Measurements from ENCODE around the gene OMA1. TPM values are rescaled to one million over a fixed set of nuclear protein-coding genes. Genes with fewer than 3 reads are reported as not detected.
A peak's percentile ranks its signal among the peaks of the same experiment; 100 is the strongest.

OMA1 gene
- polyA plus RNA-seq, 2 of the 4 experiments (the other 2 are of a cell fraction): 11.7 to 18.0 TPM

GRCh38 chr1:58546520-58547308 lies at the start of gene OMA1 (continued):
- TF ChIP-seq KDM1A (IDR thresholded peaks at IDR 0.05; ENCODE audit: low read depth) (no peak), NFE2L2 (conservative IDR thresholded peaks at IDR 0.05; ENCODE audit: low read length) (no peak), TFCP2L1 (CRISPR knock-in tag; IDR thresholded peaks at IDR 0.05) (no peak), NR3C1 (IDR thresholded peaks at IDR 0.05) (no peak), CTCF (IDR thresholded peaks at IDR 0.05) (peak; percentile 76), JUN (IDR thresholded peaks at IDR 0.05) (peak in 1 of 2 experiments; percentile 39; a peak in 1 of 5 replicates), HES2 (IDR thresholded peaks at IDR 0.05) (no peak), HDAC2 (IDR thresholded peaks at IDR 0.05) (no peak), PHF8 (IDR thresholded peaks at IDR 0.05; ENCODE audit: borderline replicate concordance, low read depth) (no peak), RARB (CRISPR knock-in tag; IDR thresholded peaks at IDR 0.05) (no peak)

GRCh38 chr1:58594546-58594945 lies 48.0 kb upstream of the OMA1 start:
- peak overlapping the region in 1 of 2 experiments; percentile 59; a peak in 1 of 6 replicates for H3K27ac ChIP-seq
- TF ChIP-seq HEYL (CRISPR knock-in tag; IDR thresholded peaks at IDR 0.05): no peak
- TF ChIP-seq ESRRA (IDR thresholded peaks at IDR 0.05; ENCODE audit: borderline replicate concordance, low read length): no peak
- TF ChIP-seq KDM1A (IDR thresholded peaks at IDR 0.05; ENCODE audit: low read depth): no peak
- TF ChIP-seq RAD21 (conservative IDR thresholded peaks at IDR 0.05 in 1 of 2, IDR thresholded peaks at IDR 0.05 in 1 of 2): no peak
- no peak for TF ChIP-seq MYC (IDR thresholded peaks at IDR 0.05; ENCODE audit: borderline replicate concordance, low read length)
- TF ChIP-seq SMC3 (IDR thresholded peaks at IDR 0.05): no peak
- no peak for TF ChIP-seq HES2 (IDR thresholded peaks at IDR 0.05)
- no peak for TF ChIP-seq EP300 (IDR thresholded peaks at IDR 0.05)
- TF ChIP-seq PHF8 (IDR thresholded peaks at IDR 0.05; ENCODE audit: borderline replicate concordance, low read depth): no peak
- TF ChIP-seq, protein P1, sequence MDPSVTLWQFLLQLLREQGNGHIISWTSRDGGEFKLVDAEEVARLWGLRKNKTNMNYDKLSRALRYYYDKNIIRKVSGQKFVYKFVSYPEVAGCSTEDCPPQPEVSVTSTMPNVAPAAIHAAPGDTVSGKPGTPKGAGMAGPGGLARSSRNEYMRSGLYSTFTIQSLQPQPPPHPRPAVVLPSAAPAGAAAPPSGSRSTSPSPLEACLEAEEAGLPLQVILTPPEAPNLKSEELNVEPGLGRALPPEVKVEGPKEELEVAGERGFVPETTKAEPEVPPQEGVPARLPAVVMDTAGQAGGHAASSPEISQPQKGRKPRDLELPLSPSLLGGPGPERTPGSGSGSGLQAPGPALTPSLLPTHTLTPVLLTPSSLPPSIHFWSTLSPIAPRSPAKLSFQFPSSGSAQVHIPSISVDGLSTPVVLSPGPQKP (IDR thresholded peaks at IDR 0.05; ENCODE audit: low read depth, low read length): no peak
- TF ChIP-seq, protein P2, sequence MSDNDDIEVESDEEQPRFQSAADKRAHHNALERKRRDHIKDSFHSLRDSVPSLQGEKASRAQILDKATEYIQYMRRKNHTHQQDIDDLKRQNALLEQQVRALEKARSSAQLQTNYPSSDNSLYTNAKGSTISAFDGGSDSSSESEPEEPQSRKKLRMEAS (IDR thresholded peaks at IDR 0.05): no peak
- TF ChIP-seq USF2 (IDR thresholded peaks at IDR 0.05): no peak
- TF ChIP-seq KDM5A (IDR thresholded peaks at IDR 0.05): no peak
- no peak for TF ChIP-seq RFX5 (IDR thresholded peaks at IDR 0.05)
- WGBS (ENCODE audit: missing lambda C conversion rate): 0% methylated on average over 1 of the region's 1 CpG
- ChIA-PET POLR2A (no interaction called here), CTCF (interaction anchor here (0.6 kb wide), 2 partner anchors 78 to 79 kb away, joined by 3 read pairs; no protein-coding TSS in a partner anchor)
- no peak for ATAC-seq
- no peak overlapping the region for H3K4me2 ChIP-seq
- peaks cover 13% of the 10 kb centered on the region; the same call in 2 of the 3 replicates for H3K4me1 ChIP-seq
- no peaks in the 10 kb centered on the region for H3K9me3 ChIP-seq
- DNase-seq (ENCODE audit: low read depth in 1 of 2, low spot score in 1 of 2): no peak
- no peak for FAIRE-seq
- H3K4me3 ChIP-seq: no peak overlapping the region

Measured in A549 (cell line).